Measurements from ENCODE around the gene TBCCD1.

DNA sequence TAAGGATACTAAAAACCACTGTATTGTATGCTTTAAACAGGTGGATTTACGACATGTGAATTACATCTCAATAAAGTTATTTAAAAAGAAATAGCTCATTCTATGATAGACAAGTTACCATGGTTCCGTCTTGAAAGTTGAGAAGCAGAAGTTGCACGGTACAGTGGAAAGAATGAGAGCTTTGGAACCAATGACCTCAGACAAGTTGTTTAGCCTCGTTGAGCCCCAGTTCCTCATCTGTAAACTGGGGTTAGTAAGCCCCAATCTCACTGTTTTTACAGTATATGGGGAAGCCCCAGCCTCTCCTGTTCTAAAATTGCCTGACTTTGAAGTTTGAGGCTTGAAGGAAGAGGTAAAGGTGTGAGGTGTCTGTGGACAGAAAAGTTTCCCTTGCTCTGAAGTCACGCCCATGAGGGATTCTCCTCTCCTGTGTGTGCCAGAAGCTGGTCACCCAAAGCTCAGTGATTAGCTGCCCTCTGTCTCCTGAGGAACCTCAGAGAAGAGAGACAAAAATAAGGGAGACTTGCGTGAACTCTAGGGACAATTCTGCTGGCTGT lies 32.9 kb downstream of the TBCCD1 start:
- TF ChIP-seq POLR2A (IDR thresholded peaks at IDR 0.05) = no peak
- TF ChIP-seq, protein P1, sequence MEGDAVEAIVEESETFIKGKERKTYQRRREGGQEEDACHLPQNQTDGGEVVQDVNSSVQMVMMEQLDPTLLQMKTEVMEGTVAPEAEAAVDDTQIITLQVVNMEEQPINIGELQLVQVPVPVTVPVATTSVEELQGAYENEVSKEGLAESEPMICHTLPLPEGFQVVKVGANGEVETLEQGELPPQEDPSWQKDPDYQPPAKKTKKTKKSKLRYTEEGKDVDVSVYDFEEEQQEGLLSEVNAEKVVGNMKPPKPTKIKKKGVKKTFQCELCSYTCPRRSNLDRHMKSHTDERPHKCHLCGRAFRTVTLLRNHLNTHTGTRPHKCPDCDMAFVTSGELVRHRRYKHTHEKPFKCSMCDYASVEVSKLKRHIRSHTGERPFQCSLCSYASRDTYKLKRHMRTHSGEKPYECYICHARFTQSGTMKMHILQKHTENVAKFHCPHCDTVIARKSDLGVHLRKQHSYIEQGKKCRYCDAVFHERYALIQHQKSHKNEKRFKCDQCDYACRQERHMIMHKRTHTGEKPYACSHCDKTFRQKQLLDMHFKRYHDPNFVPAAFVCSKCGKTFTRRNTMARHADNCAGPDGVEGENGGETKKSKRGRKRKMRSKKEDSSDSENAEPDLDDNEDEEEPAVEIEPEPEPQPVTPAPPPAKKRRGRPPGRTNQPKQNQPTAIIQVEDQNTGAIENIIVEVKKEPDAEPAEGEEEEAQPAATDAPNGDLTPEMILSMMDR (IDR thresholded peaks at IDR 0.05) = no peak

Measured in lower leg skin (tissue), 3 donors.